Upper lobe of left lung (tissue), 6 donors: ENCODE measurements around the gene SYNCRIP. TPM values are rescaled to one million over a fixed set of nuclear protein-coding genes. Genes with fewer than 3 reads are reported as not detected.

ENCODE experiments used
- ATAC-seq, 2 donors: fragments of 200-7000 bp; cut with Tn5 transposase; one replicate each; pipeline ENCODE4 v1.9.1; 2022; ENCODE audit warnings: mild to moderate bottlenecking in 2 of 2, moderate library complexity in 2 of 2; ENCODE audit not compliant: low FRiP score in 2 of 2
- DNase-seq, 2 donors: peaks; one replicate each; pipeline ENCODE4 v3.0.0-alpha.2; 2019 to 2020
- H3K27ac ChIP-seq, 4 donors: fragments of 200-600 bp; sonication (generic); one replicate each; pipeline ENCODE4 v1.5.1; 2016 to 2019
- H3K27me3 ChIP-seq, 4 donors: fragments of 200-600 bp; sonication (generic); one replicate each; pipeline ENCODE4 v1.5.1; 2017 to 2019
- H3K36me3 ChIP-seq, 4 donors: fragments of 200-600 bp; sonication (generic); one replicate each; pipeline ENCODE4 v1.5.1; 2016 to 2019
- H3K4me1 ChIP-seq, 4 donors: fragments of 200-600 bp; sonication (generic); one replicate each; pipeline ENCODE4 v1.5.1; 2018 to 2019
- H3K4me3 ChIP-seq, 4 donors: fragments of 200-600 bp; sonication (generic); one replicate each; pipeline ENCODE4 v1.5.1; 2017 to 2019; ENCODE audit warnings: mild to moderate bottlenecking in 2 of 4, moderate library complexity in 1 of 4
- H3K9me3 ChIP-seq, 4 donors: fragments of 200-600 bp; sonication (generic); one replicate each; pipeline ENCODE4 v1.5.1; 2018 to 2019
- CTCF ChIP-seq, 6 experiments: fragments of 450-650 bp in 4 of 6; fragments of 200-600 bp in 2 of 6; sonication (generic) in 2 of 6; IDR thresholded peaks; one replicate each; pipeline ENCODE4 v1.5.1; 2016 to 2019; ENCODE audit warnings: antibody characterized with exemption in 6 of 6
- EP300 ChIP-seq, 4 donors: sonication (generic); formaldehyde crosslinking; IDR thresholded peaks; one replicate each; pipeline ENCODE4 v1.5.1; 2017; ENCODE audit warnings: antibody characterized with exemption in 4 of 4, control low read depth in 2 of 4
- POLR2A ChIP-seq, 4 donors: fragments of 450-650 bp; IDR thresholded peaks; one replicate each; pipeline ENCODE4 v1.5.1; 2016 to 2017; ENCODE audit warnings: antibody characterized with exemption in 4 of 4, mild to moderate bottlenecking in 2 of 4
- POLR2AphosphoS5 ChIP-seq, 2 donors: sonication (generic); formaldehyde crosslinking; IDR thresholded peaks; one replicate each; pipeline ENCODE4 v1.5.1; 2017; ENCODE audit warnings: antibody characterized with exemption in 2 of 2
- WGBS, 2 donors: methylation state at CpG; one replicate each; pipeline ENCODE4 v1.1.5; 2017 to 2018; 5-methylcytosine and 5-hydroxymethylcytosine counted together
- total RNA-seq, 6 donors: library from RNA; depleted of rRNA in 4 of 6; stranded (reverse); fragments of >200 nt in 4 of 6; gene quantifications; one replicate each; pipeline versions ENCODE4 v1.1.0 to v1.2.1, GENCODE V29; 2016 to 2021
- donor health status: DM: no; HTN: no; CAD: no; lungs with moderate emphysema.
- donor health status: DM: no; HTN: yes; CAD: no; lungs with severe emphysema.

SYNCRIP gene
- total RNA-seq, 6 donors from 2014 or later = 30.4 to 87.8 (median 65.1) TPM

GRCh38 chr6:85650606-85651005 is 7.9 kb upstream of the SYNCRIP start:
- Histone ChIP-seq H3K27ac (no peak overlapping the region), H3K27me3 (no peaks in the 10 kb centered on the region), H3K36me3 (no peaks in the 10 kb centered on the region), H3K9me3 (no peaks in the 10 kb centered on the region), H3K4me1 (no peaks in the 10 kb centered on the region), H3K4me3 (no peak overlapping the region)
- no peak for ATAC-seq
- 82 to 100% methylated on average over 1 of the region's 1 CpG for WGBS, 2 donors
- no peak for DNase-seq
- TF ChIP-seq EP300 (IDR thresholded peaks at IDR 0.05) = no peak
- TF ChIP-seq POLR2A (IDR thresholded peaks at IDR 0.05) = no peak
- no peak for TF ChIP-seq CTCF (IDR thresholded peaks at IDR 0.05)
- no peak for TF ChIP-seq POLR2AphosphoS5 (IDR thresholded peaks at IDR 0.05)

GRCh38 chr6:85644279-85644762 is 1.6 kb upstream of the SYNCRIP start:
- Histone ChIP-seq H3K9me3 (no peaks in the 10 kb centered on the region), H3K27me3 (no peaks in the 10 kb centered on the region), H3K27ac (peak overlapping the region; percentile 96 to 100 (median 99)), H3K4me1 (peaks cover 25 to 33% (median 31%) of the 10 kb centered on the region in 4 donors), H3K4me3 (peak overlapping the region in 3 of 4 donors; percentile 93 to 97 (median 97)), H3K36me3 (peaks cover 0 to 10% (median 2%) of the 10 kb centered on the region in 4 donors)
- ATAC-seq (no peak), DNase-seq (no peak)
- 0% methylated on average over 5 of the region's 5 CpGs for WGBS, 2 donors
- no peak for TF ChIP-seq EP300 (IDR thresholded peaks at IDR 0.05)
- TF ChIP-seq POLR2AphosphoS5 (IDR thresholded peaks at IDR 0.05) = no peak
- TF ChIP-seq POLR2A (IDR thresholded peaks at IDR 0.05) = no peak
- TF ChIP-seq CTCF (IDR thresholded peaks at IDR 0.05) = no peak

GRCh38 chr6:85643537-85644278 is 1.0 kb upstream of the SYNCRIP start:
- Histone ChIP-seq H3K4me3 (peak overlapping the region; percentile 73 to 97 (median 95)), H3K27me3 (no peaks in the 10 kb centered on the region), H3K9me3 (no peaks in the 10 kb centered on the region), H3K27ac (peak overlapping the region; percentile 96 to 100 (median 99)), H3K36me3 (peaks cover 0 to 16% (median 3%) of the 10 kb centered on the region in 4 donors), H3K4me1 (peaks cover 26 to 39% (median 35%) of the 10 kb centered on the region in 4 donors)
- TF ChIP-seq POLR2A (IDR thresholded peaks at IDR 0.05) = peak; percentile 51 to 92 (median 80)
- no peak for TF ChIP-seq CTCF (IDR thresholded peaks at IDR 0.05)
- TF ChIP-seq POLR2AphosphoS5 (IDR thresholded peaks at IDR 0.05) = peak; percentile 77 to 79
- TF ChIP-seq EP300 (IDR thresholded peaks at IDR 0.05) = peak in 1 of 4 donors; percentile 47
- WGBS, 2 donors = 0% methylated on average over 2 to 24 of the region's 75 CpGs
- peak; percentile 83 to 84 for ATAC-seq
- peak; percentile 89 to 97 for DNase-seq

GRCh38 chr6:85641897-85642773 is 551 bp downstream of the SYNCRIP start:
- Histone ChIP-seq H3K4me1 (peaks cover 32 to 53% (median 39%) of the 10 kb centered on the region in 4 donors), H3K27me3 (no peaks in the 10 kb centered on the region), H3K27ac (peak overlapping the region; percentile 96 to 100 (median 99)), H3K36me3 (peaks cover 2 to 32% (median 4%) of the 10 kb centered on the region in 4 donors), H3K4me3 (peak overlapping the region; percentile 93 to 97 (median 97)), H3K9me3 (no peaks in the 10 kb centered on the region)
- ATAC-seq (peak; percentile 6 to 16), DNase-seq (peak; percentile 77 to 94)
- WGBS, 2 donors = 0 to 1% methylated on average over 24 to 36 of the region's 85 CpGs
- TF ChIP-seq CTCF (IDR thresholded peaks at IDR 0.05) (peak in 1 of 6 experiments; percentile 2), EP300 (IDR thresholded peaks at IDR 0.05) (no peak), POLR2AphosphoS5 (IDR thresholded peaks at IDR 0.05) (peak in 1 of 2 donors; percentile 4), POLR2A (IDR thresholded peaks at IDR 0.05) (peak in 1 of 4 donors; percentile 19)
